H1 (cell line): ENCODE measurements around the gene EXT2. TPM values are rescaled to one million over a fixed set of nuclear protein-coding genes. Genes with fewer than 3 reads are reported as not detected.

Experiments used
- CBX5 ChIP-seq: fragments of 300-800, 300-1000 bp; sonication (generic); IDR thresholded peaks from 2 replicates; pipeline ENCODE4 v1.7.1; 2016; ENCODE audit warnings: antibody characterized with exemption, low read length, low read depth
- CHD7 ChIP-seq: fragments of 300-600 bp; sonication (generic); IDR thresholded peaks from 2 replicates; pipeline ENCODE4 v1.7.1; 2012; ENCODE audit warnings: low read length, moderate library complexity, mild to moderate bottlenecking, inconsistent platforms; ENCODE audit not compliant: insufficient replicate concordance
- SIRT6 ChIP-seq: IDR thresholded peaks from one replicate; pipeline ENCODE4 v1.7.1; 2012; ENCODE audit warnings: low read length, inconsistent platforms
- USF2 ChIP-seq: IDR thresholded peaks from 2 replicates; pipeline ENCODE4 v1.6.1; 2011; ENCODE audit warnings: low read length, improper control_type of control experiment
- polyA plus RNA-seq, 7 experiments: library from polyadenylated mRNA; depleted of rRNA in 3 of 7; stranded (reverse) in 5 of 7; unstranded in 2 of 7; fragments of >200 nt in 5 of 7; fragments of 200-250 nt in 2 of 7; gene quantifications; 1 replicate in 5 of 7; 2 replicates in 1 of 7; 4 replicates in 1 of 7; pipeline versions ENCODE4 v1.2.1 to v1.2.3, GENCODE V29; 2011 to 2013; ENCODE audit warnings: missing spikeins in 2 of 7, mixed read lengths in 2 of 7
- total RNA-seq: library from RNA; stranded (reverse); fragmentation: NEBNext Ultra II Directional; extraction: Animal tissue kit (Norgen Biotek cat#: 25700); gene quantifications from 2 replicates; pipeline ENCODE4 v1.2.1, GENCODE V29; 2021

Gene EXT2
- total and polyA plus RNA-seq, 2 of the 8 experiments (the other 6 are each of a cell fraction or from before 2014, with no cell fraction given) = 29.8 to 42.8 TPM

DNA sequence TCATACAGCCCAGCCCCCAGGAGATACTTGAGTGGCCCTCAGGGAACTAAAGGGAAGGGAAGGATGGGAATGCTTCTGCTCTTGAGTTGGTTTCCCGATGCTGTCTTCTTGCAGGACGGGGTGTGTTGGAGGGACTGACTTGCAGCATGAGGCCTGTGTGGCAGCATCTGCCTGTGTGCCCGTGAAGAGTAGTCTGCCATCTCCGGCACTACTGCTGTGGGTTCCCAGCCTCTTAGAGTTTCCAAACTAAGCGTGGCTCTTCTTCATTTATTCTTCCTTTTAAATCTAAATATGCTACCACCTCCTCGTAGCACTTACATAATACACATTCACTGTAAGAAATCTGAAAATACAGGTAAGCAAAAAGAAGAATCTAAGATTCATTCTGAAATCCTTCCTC lies 12.8 kb downstream of the EXT2 start (continued):
- no peak for TF ChIP-seq CBX5
- TF ChIP-seq CHD7 = no peak
- TF ChIP-seq SIRT6 = no peak
- TF ChIP-seq USF2 = no peak
